ENCODE data around the gene DDHD1.

Gene DDHD1

GRCh38 chr14:53147893-53148292 lies 5.2 kb downstream of the DDHD1 start:
- TF ChIP-seq CTCF (IDR thresholded peaks at IDR 0.05; ENCODE audit: borderline replicate concordance, extremely low read depth, low read length, poor library complexity, severe bottlenecking) (no peak), EZH2 (IDR thresholded peaks at IDR 0.05; ENCODE audit: borderline replicate concordance, low read depth, low read length, severe bottlenecking) (no peak)
- H3K9ac ChIP-seq (ENCODE audit: low read depth, low read length): no peak overlapping the region

GRCh38 chr14:53147208-53147607 lies 5.9 kb downstream of the DDHD1 start:
- Histone ChIP-seq H3K4me2 (ENCODE audit: insufficient read depth, low read length) (peak overlapping the region; percentile 67), H3K27me3 (ENCODE audit: insufficient read depth, low read length, poor library complexity) (no peaks in the 10 kb centered on the region), H4K20me1 (ENCODE audit: insufficient read depth, low read length) (peaks cover 48% of the 10 kb centered on the region), H3K4me3 (ENCODE audit: low read depth in 1 of 2, low read length in 2 of 2) (peak overlapping the region in 1 of 2 experiments; percentile 6; a peak in 1 of 4 replicates), H3K9ac (ENCODE audit: low read depth, low read length) (no peak overlapping the region), H2AFZ (ENCODE audit: low read depth, low read length) (no peak overlapping the region), H3K79me2 (ENCODE audit: insufficient read depth, low read length) (peaks cover 100% of the 10 kb centered on the region), H3K27ac (ENCODE audit: low read length) (peak overlapping the region; percentile 9), H3K36me3 (ENCODE audit: insufficient read depth, low read length) (peaks cover 69% of the 10 kb centered on the region), H3K9me3 (ENCODE audit: insufficient read depth, low read length, severe bottlenecking) (peaks cover 22% of the 10 kb centered on the region), H3K4me1 (ENCODE audit: insufficient read depth, low read length) (peaks cover 46% of the 10 kb centered on the region)
- ATAC-seq (ENCODE audit: insufficient read depth, low read depth): no peak
- DNase-seq: no peak
- TF ChIP-seq EZH2 (IDR thresholded peaks at IDR 0.05; ENCODE audit: borderline replicate concordance, low read depth, low read length, severe bottlenecking): no peak
- no peak for TF ChIP-seq CTCF (IDR thresholded peaks at IDR 0.05; ENCODE audit: borderline replicate concordance, extremely low read depth, low read length, poor library complexity, severe bottlenecking)

More at GRCh38 chr14:53147893-53148292, 5.2 kb downstream of the DDHD1 start:
- no peak overlapping the region for H2AFZ ChIP-seq (ENCODE audit: low read depth, low read length)
- ATAC-seq (ENCODE audit: insufficient read depth, low read depth) (no peak), DNase-seq (no peak)
- peak overlapping the region; percentile 67 for H3K4me2 ChIP-seq (ENCODE audit: insufficient read depth, low read length)
- peaks cover 100% of the 10 kb centered on the region for H3K79me2 ChIP-seq (ENCODE audit: insufficient read depth, low read length)
- peaks cover 46% of the 10 kb centered on the region for H3K4me1 ChIP-seq (ENCODE audit: insufficient read depth, low read length)
- no peaks in the 10 kb centered on the region for H3K27me3 ChIP-seq (ENCODE audit: insufficient read depth, low read length, poor library complexity)
- H3K9me3 ChIP-seq (ENCODE audit: insufficient read depth, low read length, severe bottlenecking): peaks cover 19% of the 10 kb centered on the region
- H3K27ac ChIP-seq (ENCODE audit: low read length): no peak overlapping the region; the same call in 1 of the 2 replicates
- H3K4me3 ChIP-seq (ENCODE audit: low read depth in 1 of 2, low read length in 2 of 2): peak overlapping the region in 1 of 2 experiments; percentile 6; a peak in 1 of 4 replicates
- peaks cover 64% of the 10 kb centered on the region for H3K36me3 ChIP-seq (ENCODE audit: insufficient read depth, low read length)
- peaks cover 50% of the 10 kb centered on the region for H4K20me1 ChIP-seq (ENCODE audit: insufficient read depth, low read length)

GRCh38 chr14:53146739-53147138 lies 6.4 kb downstream of the DDHD1 start:
- Histone ChIP-seq H3K27me3 (ENCODE audit: insufficient read depth, low read length, poor library complexity) (no peaks in the 10 kb centered on the region), H3K4me3 (ENCODE audit: low read depth in 1 of 2, low read length in 2 of 2) (no peak overlapping the region; a peak in 1 of 4 replicates), H3K4me2 (ENCODE audit: insufficient read depth, low read length) (peak overlapping the region; percentile 67), H3K9me3 (ENCODE audit: insufficient read depth, low read length, severe bottlenecking) (peaks cover 26% of the 10 kb centered on the region), H3K79me2 (ENCODE audit: insufficient read depth, low read length) (peaks cover 100% of the 10 kb centered on the region), H3K4me1 (ENCODE audit: insufficient read depth, low read length) (peaks cover 46% of the 10 kb centered on the region), H3K27ac (ENCODE audit: low read length) (peak overlapping the region; percentile 9), H4K20me1 (ENCODE audit: insufficient read depth, low read length) (peaks cover 43% of the 10 kb centered on the region), H3K9ac (ENCODE audit: low read depth, low read length) (no peak overlapping the region), H3K36me3 (ENCODE audit: insufficient read depth, low read length) (peaks cover 69% of the 10 kb centered on the region), H2AFZ (ENCODE audit: low read depth, low read length) (no peak overlapping the region)
- DNase-seq (no peak), ATAC-seq (ENCODE audit: insufficient read depth, low read depth) (no peak)
- TF ChIP-seq CTCF (IDR thresholded peaks at IDR 0.05; ENCODE audit: borderline replicate concordance, extremely low read depth, low read length, poor library complexity, severe bottlenecking) (no peak), EZH2 (IDR thresholded peaks at IDR 0.05; ENCODE audit: borderline replicate concordance, low read depth, low read length, severe bottlenecking) (no peak)
